ENCODE results near the gene FAM110D.

Gene FAM110D

DNA sequence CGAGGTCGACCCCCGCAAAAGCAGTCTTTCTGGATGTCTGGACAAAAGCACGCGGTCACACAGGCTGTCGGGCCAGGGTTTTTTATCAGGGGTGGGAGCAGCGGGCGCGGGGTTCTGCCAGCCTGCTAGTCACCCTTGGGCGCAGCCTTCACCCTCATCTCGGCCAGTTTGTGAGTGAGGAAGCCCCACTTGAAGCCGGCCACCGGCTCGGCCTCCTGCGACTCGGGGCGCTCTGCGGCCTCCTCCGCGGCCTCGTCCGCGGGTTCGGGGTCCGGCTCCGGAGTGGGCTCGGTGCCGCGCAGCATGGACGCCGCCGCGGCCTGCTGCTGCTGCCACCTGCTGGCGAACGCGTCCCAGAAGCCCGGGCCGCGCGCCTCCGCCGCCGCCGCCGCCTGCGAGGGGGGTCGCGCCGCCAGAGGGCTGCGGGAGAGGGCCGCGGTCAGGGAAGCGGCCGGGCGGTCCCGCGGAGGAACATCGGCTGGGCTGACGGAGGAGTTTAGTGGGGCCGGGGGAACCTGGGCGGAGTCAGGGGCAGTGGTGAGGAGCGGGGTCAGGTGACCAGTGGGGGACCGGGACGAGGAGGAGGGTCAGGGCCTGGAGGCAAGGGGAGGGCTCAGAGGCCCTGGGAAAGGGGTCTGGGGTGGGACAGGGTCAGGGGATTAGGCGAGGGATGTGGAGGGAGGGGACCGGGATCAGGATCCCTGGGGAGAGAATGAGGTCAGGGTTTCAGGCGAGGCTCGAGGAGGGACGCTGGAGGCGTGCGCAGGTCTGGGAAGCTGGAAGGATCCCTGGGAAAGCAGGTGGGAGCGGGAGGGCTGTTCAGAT, 5.4 kb downstream of the FAM110D start:
- DNase-seq: no peak

DNA sequence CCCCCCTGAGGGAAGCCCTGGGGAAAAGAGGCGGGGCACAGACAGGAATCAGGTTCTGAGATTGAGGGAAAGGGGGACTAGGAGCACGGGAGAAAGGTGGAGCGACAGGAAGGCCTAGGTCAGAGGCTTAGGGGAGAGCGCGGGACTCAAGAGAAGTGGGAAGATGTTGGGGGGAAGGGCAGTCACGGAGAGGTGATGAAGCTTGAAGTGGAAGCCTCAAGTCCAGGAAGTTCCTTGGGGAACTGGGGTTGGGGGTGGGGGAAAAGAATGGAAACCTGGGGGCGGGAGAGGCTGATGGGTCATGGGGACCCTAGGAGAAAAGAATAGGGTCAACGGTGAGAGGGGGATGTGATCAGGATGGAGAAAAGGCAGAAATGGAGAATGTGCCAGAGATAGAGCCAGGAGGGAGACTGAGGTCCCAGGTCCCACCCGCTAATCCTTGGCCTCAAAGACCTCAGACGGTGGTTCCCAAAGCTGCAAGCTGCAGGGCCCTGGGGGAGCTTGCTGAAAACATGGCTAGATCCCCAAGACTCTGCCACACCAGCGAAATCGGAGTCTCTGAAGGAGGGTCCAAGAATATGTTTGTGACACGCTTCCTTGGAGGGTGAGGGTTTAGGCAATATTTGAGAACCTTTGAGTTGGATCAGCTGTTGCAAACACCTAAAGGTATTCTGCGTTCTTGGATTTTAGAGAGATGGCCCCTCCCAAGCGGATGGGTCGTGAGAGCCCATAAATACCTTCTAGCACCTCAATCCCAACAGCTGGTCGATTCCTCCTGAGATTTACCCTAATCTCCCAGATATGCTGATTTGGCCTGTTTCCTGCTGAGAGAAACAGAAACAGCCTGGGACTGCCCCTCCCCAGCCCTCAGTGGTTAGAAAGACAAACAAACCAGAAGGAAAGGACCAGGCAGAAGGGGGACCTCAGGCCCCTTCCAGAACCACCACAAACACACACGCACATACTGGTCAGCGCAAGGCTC, 6.3 kb downstream of the FAM110D start:
- DNase-seq: no peak

DNA sequence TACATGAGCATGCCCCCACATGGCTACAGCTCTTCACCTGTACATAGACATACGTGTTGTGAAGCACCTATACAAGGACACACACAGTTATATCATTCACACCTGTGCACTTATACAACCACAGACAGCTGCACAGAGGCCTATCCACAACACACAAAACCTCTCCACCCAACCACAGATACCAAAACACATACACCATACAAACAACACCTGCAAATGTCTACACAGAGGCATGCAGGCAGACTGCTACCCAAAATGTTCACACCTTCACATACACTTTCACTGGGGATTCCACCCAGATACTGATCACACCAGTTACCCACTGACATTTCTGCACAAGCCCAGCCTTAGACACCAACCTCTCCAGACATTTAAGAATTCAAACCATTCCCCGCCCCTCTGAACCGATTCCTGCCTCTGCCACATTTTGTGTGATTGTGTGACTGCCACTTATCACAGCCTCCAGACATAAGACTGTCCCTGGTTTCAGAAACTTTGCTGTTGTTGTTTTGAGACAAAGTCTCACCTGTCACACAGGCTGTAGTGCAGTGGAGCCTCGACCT, 7.9 kb downstream of the FAM110D start:
- no peak for DNase-seq

DNA sequence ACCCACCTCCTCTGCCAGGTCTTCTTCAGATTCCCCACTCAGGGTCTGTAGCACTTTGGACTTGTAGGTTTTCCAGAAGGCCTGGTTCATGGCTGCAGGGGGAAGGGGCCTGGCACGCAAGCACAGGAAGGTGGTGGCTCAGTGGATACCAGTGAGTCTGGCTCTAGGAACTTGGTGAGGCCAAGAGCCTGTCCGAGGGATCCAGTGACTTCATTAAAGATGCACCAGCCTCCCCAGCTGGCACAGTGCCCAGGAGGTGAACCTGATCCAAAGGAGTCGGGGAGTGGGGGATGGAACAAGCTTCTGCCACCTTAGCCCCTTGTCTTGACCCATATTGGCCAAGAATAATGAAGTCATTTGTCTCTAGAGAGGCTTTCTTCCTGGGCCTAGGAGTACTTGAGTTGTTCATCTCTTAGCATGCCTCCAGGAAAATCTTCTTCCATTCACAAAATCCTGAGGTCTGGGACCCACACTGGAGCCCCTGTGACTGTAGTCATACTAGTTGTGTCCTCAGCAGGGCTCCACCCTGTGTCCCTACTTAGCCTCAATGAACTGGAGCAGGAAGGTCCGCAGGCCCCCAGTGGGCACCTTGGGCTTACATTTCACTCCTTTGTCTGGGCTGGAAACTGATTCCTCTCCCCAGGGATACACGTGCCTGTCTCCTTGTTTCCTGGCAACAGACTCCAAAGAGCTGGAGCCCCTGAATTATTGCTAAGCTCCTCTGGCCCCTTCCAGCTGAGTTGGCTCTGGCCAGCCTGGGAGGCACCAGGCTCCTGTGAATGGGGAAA, 9.7 kb downstream of the FAM110D start, which contains the start of gene C1orf232:
Gene C1orf232, minus strand, starts transcription at position 554 of the 788 bp plus-strand sequence. Its CDS starts 464 bp downstream, at position 90.
- peak; percentile 31 for DNase-seq

DNA sequence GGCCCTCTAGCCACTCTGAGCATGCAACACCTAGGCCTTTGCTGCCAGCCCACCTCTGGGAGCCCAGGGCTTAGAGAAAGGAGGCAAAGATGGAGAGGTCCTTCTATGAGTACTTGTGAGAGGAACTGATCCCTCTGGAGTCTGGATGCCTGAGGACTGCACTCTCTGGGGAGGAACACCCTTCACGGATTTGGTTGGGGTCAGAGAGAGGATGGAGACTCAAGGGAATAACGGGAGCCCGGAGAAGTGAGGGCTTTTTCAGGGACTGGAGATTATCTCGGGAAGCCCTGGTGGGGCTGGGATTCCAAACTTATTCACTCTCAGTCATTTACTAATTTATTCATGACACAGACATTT, 10.3 kb downstream of the FAM110D start:
- DNase-seq: no peak

DNA sequence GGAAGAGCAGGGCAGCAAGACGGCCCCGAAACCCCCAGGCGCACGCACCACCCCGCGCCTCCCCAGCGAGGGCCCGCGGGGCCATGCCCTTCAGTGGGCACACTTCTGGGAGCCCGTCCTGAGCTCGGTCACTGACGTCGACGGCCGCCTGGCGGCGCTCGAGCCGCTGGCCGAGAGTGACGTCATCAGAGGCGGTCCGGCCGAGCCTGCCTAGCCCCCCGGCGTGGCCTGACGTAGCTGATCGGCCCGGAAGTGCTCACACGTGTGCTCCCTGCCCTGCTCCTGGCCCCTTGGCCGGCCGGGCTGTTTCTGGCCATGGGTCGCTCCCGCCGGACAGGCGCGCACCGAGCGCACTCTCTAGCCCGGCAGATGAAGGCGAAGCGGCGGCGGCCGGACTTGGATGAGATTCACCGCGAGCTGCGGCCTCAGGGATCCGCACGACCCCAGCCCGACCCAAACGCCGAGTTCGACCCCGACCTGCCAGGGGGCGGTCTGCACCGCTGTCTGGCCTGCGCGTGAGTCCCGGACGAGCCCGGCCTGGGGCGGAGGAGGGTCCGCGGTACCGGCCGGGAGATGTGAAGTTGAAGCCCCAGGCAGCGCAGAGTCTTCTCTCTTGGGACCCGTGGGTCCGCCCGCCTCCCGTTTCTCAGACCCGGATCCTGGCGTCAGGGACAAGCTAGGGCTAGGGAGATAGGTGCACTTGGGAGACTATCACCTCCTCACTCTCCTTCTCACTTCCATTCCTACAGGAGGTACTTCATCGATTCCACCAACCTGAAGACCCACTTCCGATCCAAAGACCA, 11.0 kb downstream of the FAM110D start, which contains the start of gene ZNF593:
Gene ZNF593, plus strand, starts transcription at position 240 of the 803 bp plus-strand sequence. Its CDS starts 76 bp downstream, at position 316.
- peak; percentile 53 for DNase-seq

DNA sequence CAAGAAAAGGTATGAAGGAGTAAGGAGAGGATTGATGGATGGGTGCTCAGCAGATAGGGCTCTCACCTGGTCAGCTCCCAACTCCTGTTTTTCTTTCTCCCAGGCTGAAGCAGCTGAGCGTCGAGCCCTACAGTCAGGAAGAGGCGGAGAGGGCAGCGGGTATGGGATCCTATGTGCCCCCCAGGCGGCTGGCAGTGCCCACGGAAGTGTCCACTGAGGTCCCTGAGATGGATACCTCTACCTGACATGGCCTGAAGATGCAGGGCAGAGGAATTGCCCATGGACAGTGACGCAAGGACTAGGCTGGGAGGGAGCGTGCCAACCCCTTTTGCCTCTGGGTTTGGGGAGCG, 11.6 kb downstream of the FAM110D start:
- DNase-seq: no peak

DNA sequence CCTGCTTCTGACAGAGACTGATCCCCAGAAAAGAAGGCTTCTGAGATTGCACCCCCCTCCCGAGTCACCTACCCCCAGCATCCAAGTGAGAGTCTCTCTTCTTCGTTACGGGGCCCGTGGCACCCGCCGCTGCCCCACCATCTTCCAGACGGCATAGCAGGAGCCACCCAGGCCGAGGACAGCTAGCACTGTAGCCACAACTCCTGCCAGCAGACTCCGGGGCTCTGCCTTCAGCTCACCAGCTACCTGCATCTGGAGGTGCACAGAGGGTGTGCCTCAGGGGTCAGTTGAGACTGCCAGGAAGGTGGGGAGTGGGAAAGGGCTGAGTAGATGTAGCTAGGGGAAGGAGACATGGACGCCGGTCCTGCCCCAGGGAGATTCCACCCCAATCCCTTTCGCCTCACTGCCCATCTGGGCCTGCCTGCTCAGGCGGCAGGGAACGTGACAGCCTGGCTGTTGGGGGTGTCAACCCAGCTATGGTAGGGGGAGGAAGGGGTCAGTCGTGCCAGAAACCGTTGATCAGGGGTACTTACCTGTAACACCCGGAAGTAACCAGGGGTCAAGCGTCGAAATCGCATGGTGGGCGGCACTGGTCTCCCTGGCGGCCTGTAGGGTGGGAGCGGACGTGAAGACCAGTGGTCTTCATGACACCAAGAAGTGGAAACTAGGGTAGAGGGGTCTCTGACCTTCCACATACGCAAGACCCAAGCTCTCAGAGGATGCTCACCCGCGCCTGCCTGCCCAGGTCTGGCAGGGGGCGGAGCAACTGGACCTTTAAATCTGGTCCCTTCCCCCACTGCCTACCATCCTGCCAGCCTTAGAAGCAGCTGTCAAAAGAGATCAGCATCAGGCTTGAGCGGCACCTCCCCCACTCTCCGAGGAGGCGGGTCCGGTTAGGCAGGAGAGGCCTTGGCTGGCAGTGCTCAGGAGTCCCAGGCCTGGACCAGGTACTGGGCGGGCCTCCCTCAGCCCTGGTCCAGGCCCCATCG, 12.5 kb downstream of the FAM110D start, which contains the start of gene ZNF593OS:
Gene ZNF593OS, minus strand, starts transcription at position 749 of the 989 bp plus-strand sequence. Its CDS starts 171 bp downstream, at position 578.
- DNase-seq: no peak

DNA sequence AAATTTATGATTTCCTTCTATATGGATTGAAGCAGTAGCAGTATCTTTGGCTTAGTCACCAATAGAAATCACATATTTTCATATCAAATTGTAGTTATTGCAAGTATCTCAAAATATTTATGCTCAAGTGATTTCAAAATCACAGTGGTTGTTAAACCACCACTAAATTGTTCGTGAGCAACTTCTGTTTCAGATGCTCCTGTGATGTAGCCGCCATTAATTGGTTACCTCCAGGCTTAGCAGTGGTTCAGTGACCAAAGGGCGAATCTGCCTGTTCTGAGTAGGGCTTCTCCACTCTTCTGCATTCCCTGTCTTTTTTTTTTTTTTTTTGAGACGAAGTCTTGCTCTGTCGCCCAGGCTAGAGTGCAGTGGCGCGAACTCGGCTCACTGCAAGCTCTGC, 16.5 kb downstream of the FAM110D start:
- no peak for DNase-seq

DNA sequence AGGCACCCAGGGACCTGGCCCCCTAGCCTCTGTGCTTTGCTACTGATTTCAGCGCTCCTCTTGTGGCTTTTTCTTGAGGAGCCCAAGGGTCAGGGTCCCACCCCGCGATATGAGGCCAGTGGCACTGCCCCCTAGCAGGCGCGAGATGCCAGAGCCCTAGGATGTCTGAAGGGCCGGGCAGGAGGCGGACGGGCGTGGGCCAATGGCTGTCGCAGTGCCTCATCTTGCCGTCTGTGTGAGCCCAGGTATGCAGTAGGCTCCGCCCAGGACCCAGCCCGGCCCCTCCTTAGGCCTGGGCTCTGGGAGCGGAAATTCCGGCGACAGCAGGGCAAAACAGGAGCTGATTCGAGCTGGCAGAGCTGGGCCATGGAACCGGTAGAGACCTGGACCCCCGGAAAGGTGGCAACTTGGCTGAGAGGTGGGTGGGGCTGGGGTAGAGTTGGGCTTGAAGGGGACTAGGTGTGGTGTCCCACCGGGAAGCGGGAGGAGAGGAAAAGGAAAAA, 18.4 kb downstream of the FAM110D start, which contains the start of gene CNKSR1:
Gene CNKSR1, plus strand, starts transcription at position 310 of the 503 bp plus-strand sequence. Its CDS starts 57 bp downstream, at position 367.
- no peak for DNase-seq

DNA sequence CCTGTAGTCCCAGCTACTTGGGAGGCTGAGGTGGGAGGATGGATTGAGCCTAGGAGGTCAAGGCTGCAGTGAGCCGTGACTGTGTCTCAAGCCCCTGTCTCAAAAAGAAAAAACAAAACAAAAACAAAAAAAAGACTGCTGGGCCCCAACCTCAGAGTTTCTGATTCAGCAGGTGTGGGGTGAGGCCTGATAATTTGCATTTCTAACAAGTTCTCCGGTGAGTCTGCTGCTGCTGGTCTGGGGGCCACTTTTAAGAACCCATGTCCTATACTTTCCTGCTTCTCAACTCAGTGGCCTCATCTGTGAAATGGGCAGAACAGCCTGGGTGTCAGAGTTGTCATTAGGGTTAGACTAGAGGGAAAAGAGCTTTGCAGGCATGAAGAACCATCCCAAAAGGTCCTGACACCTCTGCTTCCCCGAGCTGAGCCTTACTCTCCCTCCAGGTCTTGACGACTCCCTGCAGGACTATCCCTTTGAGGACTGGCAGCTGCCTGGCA, 21.2 kb downstream of the FAM110D start:
- no peak for DNase-seq

DNA sequence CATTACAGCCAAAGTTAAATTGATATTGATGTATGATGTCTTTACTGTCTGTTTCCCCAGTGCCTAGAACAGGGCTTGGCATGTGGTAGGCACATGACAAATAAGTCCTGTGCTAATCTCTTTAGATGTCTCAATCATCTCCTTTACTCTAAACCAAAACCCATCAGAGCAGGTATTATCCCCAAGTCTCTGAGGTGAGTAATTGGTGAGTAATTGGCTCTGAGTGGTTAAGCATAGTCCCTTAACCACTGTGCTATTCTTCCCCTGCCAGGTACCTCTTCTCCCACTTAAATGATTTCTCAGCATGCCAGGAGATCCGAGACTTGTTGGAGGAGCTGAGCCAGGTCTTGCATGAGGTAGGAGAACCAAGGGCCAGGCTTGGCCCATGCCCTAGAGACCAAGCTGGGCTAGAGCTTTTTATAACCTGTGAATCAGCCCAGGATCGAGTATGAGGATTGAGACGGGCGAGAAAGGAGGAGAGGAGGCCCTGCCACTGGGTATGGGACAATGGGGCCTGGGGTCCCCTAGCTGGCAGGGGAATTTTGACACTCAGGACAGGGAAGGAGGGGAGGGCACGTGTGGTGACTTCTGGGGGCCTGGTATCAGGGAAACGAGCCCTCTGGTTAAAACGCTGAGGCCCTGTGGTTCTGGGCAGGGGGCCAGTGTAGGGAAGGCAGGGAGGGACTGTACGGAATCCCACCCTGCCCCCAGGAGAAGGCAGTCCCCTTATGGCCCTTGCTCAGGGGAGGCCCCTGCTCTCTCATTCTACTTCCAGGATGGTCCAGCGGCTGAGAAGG, 22.9 kb downstream of the FAM110D start:
- no peak for DNase-seq

DNA sequence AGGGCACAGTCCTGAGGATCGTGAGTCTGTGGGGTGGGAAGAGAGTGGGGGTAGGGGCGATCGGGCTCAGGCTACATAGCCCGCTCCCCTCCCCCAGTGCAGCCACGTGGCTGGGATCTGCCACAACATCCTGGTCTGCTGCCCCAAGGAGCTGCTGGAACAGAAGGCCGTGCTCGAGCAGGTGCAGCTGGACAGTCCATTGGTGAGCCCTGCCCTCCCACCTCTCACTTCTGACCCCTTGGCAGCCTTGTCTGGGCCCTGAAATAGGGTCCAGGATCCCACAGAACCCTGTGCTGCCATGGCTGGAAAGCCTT, 23.5 kb downstream of the FAM110D start:
- no peak for DNase-seq

DNA sequence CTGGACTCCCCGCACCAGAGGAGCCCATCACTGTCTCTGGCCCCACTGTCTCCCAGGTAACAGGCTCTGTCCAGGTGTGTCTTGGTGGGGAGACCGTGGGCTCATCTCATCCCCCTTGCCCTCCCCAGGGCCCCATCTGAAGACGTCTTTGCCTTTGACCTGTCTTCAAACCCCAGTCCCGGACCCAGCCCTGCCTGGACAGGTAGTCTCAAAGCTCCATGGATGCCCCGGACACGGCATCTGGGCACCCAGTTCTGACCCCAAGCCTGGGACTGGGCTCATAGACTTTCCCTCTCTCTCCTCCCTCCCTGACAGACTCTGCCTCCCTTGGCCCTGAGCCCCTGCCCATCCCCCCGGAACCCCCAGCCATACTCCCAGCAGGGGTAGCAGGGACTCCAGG, 25.2 kb downstream of the FAM110D start:
- DNase-seq: no peak

DNA sequence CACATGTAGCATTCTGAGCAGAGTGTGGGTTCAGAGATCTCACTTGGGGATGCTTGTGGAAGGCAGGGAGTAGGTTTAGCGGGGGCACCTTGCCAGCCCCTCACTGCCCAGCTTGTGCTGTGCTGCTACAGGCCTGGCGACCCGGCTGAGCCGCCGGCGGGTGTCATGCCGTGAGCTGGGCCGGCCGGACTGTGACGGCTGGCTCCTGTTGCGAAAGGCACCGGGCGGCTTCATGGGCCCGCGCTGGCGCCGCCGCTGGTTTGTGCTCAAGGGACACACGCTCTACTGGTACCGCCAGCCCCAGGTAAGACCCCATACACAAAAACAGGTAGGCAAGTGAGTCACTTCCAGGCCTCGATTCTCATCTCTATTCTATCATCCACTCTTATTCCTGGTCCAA, 26.0 kb downstream of the FAM110D start:
- no peak for DNase-seq

DNA sequence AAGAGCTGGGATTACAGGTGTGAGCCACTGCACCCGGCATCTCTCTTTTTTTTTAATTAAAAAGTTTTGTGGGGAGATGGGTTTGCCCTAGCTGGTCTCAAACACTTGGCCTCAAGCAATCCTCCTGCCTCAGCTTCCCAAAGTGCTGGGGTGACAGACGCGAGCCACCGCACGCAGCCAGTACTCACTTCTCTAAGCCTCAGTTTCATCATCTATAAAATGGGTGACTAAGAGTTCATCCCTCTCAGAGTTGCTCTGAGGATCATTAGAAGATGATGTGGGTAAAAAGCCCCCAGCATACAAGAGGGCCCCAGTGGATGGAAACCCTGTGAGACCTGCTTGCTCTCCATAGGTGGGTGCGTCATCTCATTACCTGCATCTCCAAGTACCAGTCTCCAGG, 29.0 kb downstream of the FAM110D start:
- no peak for DNase-seq

DNA sequence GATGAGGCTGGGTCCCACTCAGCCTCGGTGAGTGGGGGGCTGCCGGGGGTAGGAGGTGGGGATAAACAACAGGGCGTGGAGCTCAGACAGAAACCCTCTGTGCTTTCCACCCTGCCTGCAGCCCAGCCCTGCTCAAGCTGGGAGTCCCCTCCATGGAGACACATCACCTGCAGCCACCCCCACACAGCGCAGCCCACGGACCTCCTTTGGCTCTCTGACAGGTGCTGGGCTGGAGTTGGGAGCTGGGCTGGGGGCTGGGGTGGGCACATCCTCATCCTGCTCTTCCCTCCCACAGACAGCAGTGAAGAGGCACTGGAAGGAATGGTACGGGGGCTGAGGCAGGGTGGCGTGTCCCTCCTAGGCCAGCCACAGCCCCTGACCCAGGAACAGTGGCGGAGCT, 29.6 kb downstream of the FAM110D start:
- no peak for DNase-seq

DNA sequence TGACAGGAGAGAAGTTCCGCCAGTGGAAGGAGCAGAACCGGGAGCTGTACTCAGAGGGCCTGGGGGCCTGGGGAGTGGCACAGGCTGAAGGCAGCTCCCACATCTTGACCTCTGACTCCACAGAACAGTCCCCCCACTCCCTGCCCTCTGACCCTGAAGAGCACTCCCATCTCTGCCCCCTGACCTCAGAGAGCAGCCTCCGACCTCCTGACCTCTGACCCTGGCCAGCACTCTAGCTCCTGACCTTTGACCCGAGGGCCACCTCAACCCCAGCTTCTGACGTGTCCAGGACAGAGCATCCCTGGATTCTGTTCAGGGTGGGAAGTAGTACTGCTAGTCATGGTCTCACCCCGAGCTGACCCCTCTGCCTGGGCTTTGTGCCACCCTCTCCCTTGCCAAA, 30.5 kb downstream of the FAM110D start:
- no peak for DNase-seq

DNA sequence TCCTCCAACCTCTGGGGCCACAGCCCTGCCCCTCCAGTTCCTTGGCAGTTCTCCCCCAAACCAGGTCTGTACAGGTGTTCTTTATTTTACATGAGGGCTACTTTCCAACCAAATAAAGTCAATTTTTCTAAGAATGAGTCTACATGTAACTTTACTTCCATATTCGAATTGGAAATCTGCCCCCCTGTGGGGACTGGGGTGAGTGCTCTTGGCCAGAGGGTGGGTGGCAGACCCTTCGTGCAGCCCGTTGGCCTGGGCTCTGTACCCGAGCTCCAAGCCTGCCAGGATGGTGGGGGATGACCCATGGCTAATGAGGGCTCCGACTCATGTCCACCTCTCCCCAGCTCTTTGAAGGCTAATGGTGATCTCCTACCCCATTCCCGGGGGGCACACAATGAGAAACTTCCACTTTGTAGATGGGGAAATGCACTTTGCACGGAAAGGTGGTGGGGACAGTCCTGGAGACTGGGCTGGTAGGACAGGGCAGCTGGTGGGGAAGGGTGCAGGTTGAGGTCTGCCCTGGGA, 30.9 kb downstream of the FAM110D start:
- no peak for DNase-seq
